H9 (cell line): ENCODE measurements around the gene HLA-DQB1. TPM values are rescaled to one million over a fixed set of nuclear protein-coding genes. Genes with fewer than 3 reads are reported as not detected.

Source experiments
- DNase-seq: peaks from one replicate; pipeline ENCODE4 v3.0.0-alpha.2; 2017
- H2AFZ ChIP-seq: one replicate; pipeline ENCODE4 v1.6.1; 2013; ENCODE audit warnings: mild to moderate bottlenecking, low read length, control low read depth, moderate library complexity
- H2AK5ac ChIP-seq: 2 replicates; pipeline ENCODE4 v1.6.1; 2013; ENCODE audit warnings: low read length, control low read depth, mixed read lengths; ENCODE audit not compliant: insufficient read length
- H2BK120ac ChIP-seq: one replicate; pipeline ENCODE4 v1.6.1; 2013; ENCODE audit warnings: low read depth, mild to moderate bottlenecking, low read length, control low read depth, inconsistent platforms; ENCODE audit not compliant: poor library complexity, severe bottlenecking
- H2BK12ac ChIP-seq: 2 replicates; pipeline ENCODE4 v1.6.1; 2013; ENCODE audit warnings: low read length, control low read depth, mixed read lengths, low read depth; ENCODE audit not compliant: insufficient read length
- H2BK15ac ChIP-seq: 2 replicates; pipeline ENCODE4 v1.6.1; 2013; ENCODE audit warnings: low read depth, low read length, control low read depth
- H2BK20ac ChIP-seq: one replicate; pipeline ENCODE4 v1.6.1; 2013; ENCODE audit warnings: low read depth, mild to moderate bottlenecking, low read length, control low read depth, inconsistent platforms; ENCODE audit not compliant: poor library complexity, severe bottlenecking
- H2BK5ac ChIP-seq: 2 replicates; pipeline ENCODE4 v1.6.1; 2013; ENCODE audit warnings: low read length, control low read depth, mixed read lengths; ENCODE audit not compliant: insufficient read length
- H3K14ac ChIP-seq: 2 replicates; pipeline ENCODE4 v1.6.1; 2013; ENCODE audit warnings: low read length, control low read depth; ENCODE audit not compliant: insufficient read depth
- H3K18ac ChIP-seq: 2 replicates; pipeline ENCODE4 v1.6.1; 2013; ENCODE audit warnings: low read depth, mild to moderate bottlenecking, mixed read lengths, low read length, control low read depth; ENCODE audit not compliant: insufficient read length
- H3K23ac ChIP-seq: 2 replicates; pipeline ENCODE4 v1.6.1; 2013; ENCODE audit warnings: low read length, control low read depth, mixed read lengths, low read depth; ENCODE audit not compliant: insufficient read length
- H3K23me2 ChIP-seq: 2 replicates; pipeline ENCODE4 v1.6.1; 2013; ENCODE audit warnings: low read depth, mild to moderate bottlenecking, mixed read lengths, low read length, control low read depth; ENCODE audit not compliant: insufficient read length, poor library complexity, severe bottlenecking
- H3K27ac ChIP-seq: 2 replicates; pipeline ENCODE4 v1.5.1; 2013; ENCODE audit warnings: low read length, control low read depth, mixed read lengths, low read depth; ENCODE audit not compliant: insufficient read length
- H3K27me3 ChIP-seq: 2 replicates; pipeline ENCODE4 v1.6.1; 2013; ENCODE audit warnings: low read length, control low read depth, inconsistent platforms; ENCODE audit not compliant: insufficient read depth
- H3K4ac ChIP-seq: 2 replicates; pipeline ENCODE4 v1.6.1; 2013; ENCODE audit warnings: low read depth, mild to moderate bottlenecking, control low read depth, inconsistent platforms, low read length, moderate library complexity
- H3K4me1 ChIP-seq: 2 replicates; pipeline ENCODE4 v1.6.1; 2013; ENCODE audit warnings: low read length, control low read depth, inconsistent platforms; ENCODE audit not compliant: insufficient read depth
- H3K4me2 ChIP-seq: 2 replicates; pipeline ENCODE4 v1.6.1; 2013; ENCODE audit warnings: low read length, control low read depth, mixed read lengths; ENCODE audit not compliant: insufficient read length, insufficient read depth
- H3K56ac ChIP-seq: 2 replicates; pipeline ENCODE4 v1.6.1; 2013; ENCODE audit warnings: low read depth, mild to moderate bottlenecking, mixed read lengths, low read length, control low read depth; ENCODE audit not compliant: insufficient read length
- H3K79me1 ChIP-seq: 2 replicates; pipeline ENCODE4 v1.6.1; 2013; ENCODE audit warnings: low read depth, mild to moderate bottlenecking, moderate library complexity, low read length, control low read depth, inconsistent platforms; ENCODE audit not compliant: insufficient read depth, poor library complexity, severe bottlenecking
- H3K79me2 ChIP-seq: 2 replicates; pipeline ENCODE4 v1.6.1; 2013; ENCODE audit warnings: low read length, control low read depth, inconsistent platforms; ENCODE audit not compliant: insufficient read depth
- H3K9ac ChIP-seq: 2 replicates; pipeline ENCODE4 v1.6.1; 2013; ENCODE audit warnings: low read length, control low read depth, mixed read lengths; ENCODE audit not compliant: insufficient read length; ENCODE audit errors: extremely low read depth
- H3K9me3 ChIP-seq: one replicate; pipeline ENCODE4 v1.6.1; 2013; ENCODE audit warnings: low read depth, low read length, inconsistent platforms; ENCODE audit not compliant: control insufficient read depth
- H3T11ph ChIP-seq: one replicate; pipeline ENCODE4 v1.6.1; 2013; ENCODE audit warnings: mild to moderate bottlenecking, low read length, control low read depth, inconsistent platforms
- H4K20me1 ChIP-seq: one replicate; pipeline ENCODE4 v1.6.1; 2013; ENCODE audit not compliant: control insufficient read depth, insufficient read length, insufficient read depth
- H4K5ac ChIP-seq: 2 replicates; pipeline ENCODE4 v1.6.1; 2013; ENCODE audit warnings: low read depth, mild to moderate bottlenecking, mixed read lengths, low read length, control low read depth; ENCODE audit not compliant: insufficient read length
- H4K8ac ChIP-seq: replicated peaks from 2 replicates; pipeline ENCODE4 v1.6.1; 2013; ENCODE audit warnings: low read length, control low read depth, mixed read lengths, low read depth; ENCODE audit not compliant: insufficient read length
- H4K91ac ChIP-seq: 2 replicates; pipeline ENCODE4 v1.6.1; 2013; ENCODE audit warnings: low read depth, mild to moderate bottlenecking, moderate library complexity, mixed read lengths, low read length, control low read depth; ENCODE audit not compliant: insufficient read length
- H3K27ac Mint-ChIP-seq, 3 experiments: 2 replicates in 2 of 3; 3 replicates in 1 of 3; pipeline ENCODE4 v1.8.0; 2020 to 2021; ENCODE audit warnings: mixed read lengths in 3 of 3, mild to moderate bottlenecking in 1 of 3, moderate library complexity in 1 of 3
- H3K27me3 Mint-ChIP-seq: 2 replicates; pipeline ENCODE4 v1.8.0; 2021; ENCODE audit warnings: low read depth, mild to moderate bottlenecking, moderate library complexity, mixed read lengths
- H3K36me3 Mint-ChIP-seq, 3 experiments: 2 replicates in 2 of 3; 3 replicates in 1 of 3; pipeline ENCODE4 v1.8.0; 2020 to 2021; ENCODE audit warnings: low read depth in 3 of 3, mixed read lengths in 3 of 3; ENCODE audit not compliant: insufficient read depth in 1 of 3
- H3K4me1 Mint-ChIP-seq, 2 experiments: 2 replicates each; pipeline ENCODE4 v1.8.0; 2020; ENCODE audit warnings: mixed read lengths in 2 of 2
- H3K4me3 Mint-ChIP-seq, 2 experiments: 2 replicates in 1 of 2; 3 replicates in 1 of 2; pipeline ENCODE4 v1.8.0; 2020 to 2021; ENCODE audit warnings: mild to moderate bottlenecking in 2 of 2, mixed read lengths in 2 of 2, moderate library complexity in 1 of 2
- H3K9me3 Mint-ChIP-seq, 2 experiments: 2 replicates in 1 of 2; 3 replicates in 1 of 2; pipeline ENCODE4 v1.8.0; 2020; ENCODE audit warnings: mild to moderate bottlenecking in 2 of 2, mixed read lengths in 2 of 2, moderate library complexity in 1 of 2
- CTCF ChIP-seq: fragments of 200-600 bp; sonication (generic); conservative IDR thresholded peaks from 3 replicates; pipeline ENCODE4 v1.8.0; 2021; ENCODE audit warnings: antibody characterized with exemption, mild to moderate bottlenecking
- WGBS: extraction: QIAGEN DNeasy Blood & Tissue Kit; methylation state at CpG from one replicate; pipeline ENCODE4 v1.1.7; 2013; ENCODE audit warnings: missing lambda C conversion rate, low lambda C conversion rate, mixed read lengths; ENCODE audit not compliant: insufficient read length; ENCODE audit errors: extremely low coverage; 5-methylcytosine and 5-hydroxymethylcytosine counted together
- total RNA-seq: library from RNA; stranded (reverse); gene quantifications from 2 replicates; pipeline ENCODE4 v1.2.1, GENCODE V29; 2021

Gene HLA-DQB1
- total RNA-seq, 1 experiment from 2014 or later = 41.0 TPM

- Histone ChIP-seq H3K23me2 (no peaks in the 10 kb centered on the region), H3K4ac (no peak overlapping the region), H3K4me1 (no peaks in the 10 kb centered on the region), H3K27me3 (peaks cover 4% of the 10 kb centered on the region; the same call in 1 of the 2 replicates), H3T11ph (no peak overlapping the region), H2AK5ac (no peak overlapping the region), H4K91ac (no peak overlapping the region), H3K9me3 (no peaks in the 10 kb centered on the region), H2BK15ac (no peak overlapping the region), H3K18ac (no peak overlapping the region), H4K20me1 (no peaks in the 10 kb centered on the region), H2AFZ (no peak overlapping the region), H4K5ac (no peak overlapping the region), H3K4me2 (peak overlapping the region; percentile 62), H3K9ac (no peak overlapping the region), H3K79me2 (no peaks in the 10 kb centered on the region), H2BK120ac (no peak overlapping the region), H2BK5ac (no peak overlapping the region), H4K8ac (no peak overlapping the region), H2BK20ac (no peak overlapping the region), H3K14ac (no peak overlapping the region), H3K56ac (no peak overlapping the region), H3K27ac (no peak overlapping the region), H3K23ac (no peak overlapping the region), H2BK12ac (no peak overlapping the region), H3K79me1 (no peaks in the 10 kb centered on the region)
- Mint-ChIP-seq H3K27me3 (peaks cover 22% of the 10 kb centered on the region), H3K4me1 (peaks cover 29 to 39% of the 10 kb centered on the region in 2 experiments), H3K4me3 (peak overlapping the region; percentile 88 to 89), H3K36me3 (peaks cover 22 to 31% (median 25%) of the 10 kb centered on the region in 3 experiments), H3K9me3 (0 out of 5 replicates have a peak, but pooled peaks cover 0 to 4% of the 10 kb centered on the region in 2 experiments), H3K27ac (no peak overlapping the region)
- WGBS = no CpG with 5 or more reads among the region's 3 CpGs
- DNase-seq = no peak
- TF ChIP-seq CTCF = no peak
Observed at GRCh38 chr6:32665661-32666060, 796 bp downstream of the HLA-DQB1 start.
